GM18508 (cell line): ENCODE measurements around the gene UPK1A.
A peak's percentile ranks its signal among the peaks of the same experiment; 100 is the strongest.
"Not testable (repeated sequence)": the region's sequence is repeated elsewhere in the genome, so short reads cannot be mapped to it uniquely, and the experiment has no call there.

Source experiments
- ATAC-seq: cut with Tn5 transposase; IDR thresholded peaks from one replicate; pipeline ENCODE4 v1.9.1; 2021; ENCODE audit warnings: moderate number of reproducible peaks; ENCODE audit not compliant: insufficient read depth, unreplicated experiment

Gene UPK1A

GRCh38 chr19:35644206-35644986 is 21.9 kb upstream of the UPK1A start:
- peak; percentile 46 for ATAC-seq

- no peak for ATAC-seq
Observed at GRCh38 chr19:35644987-35645679, 21.2 kb upstream of the UPK1A start.

GRCh38 chr19:35645680-35646511 is 20.4 kb upstream of the UPK1A start:
- ATAC-seq = no peak

GRCh38 chr19:35648017-35648961 is 18.0 kb upstream of the UPK1A start, which contains the start of gene COX6B1:
Gene COX6B1 (plus strand): TSS chr19:35648323. CDS start chr19:35651244, 2,921 bp downstream.
- ATAC-seq = peak; percentile 56

GRCh38 chr19:35650581-35650980 is 15.7 kb upstream of the UPK1A start:
- no peak for ATAC-seq

GRCh38 chr19:35654828-35655227 is 11.5 kb upstream of the UPK1A start:
- ATAC-seq = not testable (repeated sequence)

- no peak for ATAC-seq
Observed at GRCh38 chr19:35655600-35655999, 10.7 kb upstream of the UPK1A start.

- no peak for ATAC-seq
Observed at GRCh38 chr19:35656700-35657099, 9.6 kb upstream of the UPK1A start.

- no peak for ATAC-seq
Observed at GRCh38 chr19:35657904-35658700, 8.2 kb upstream of the UPK1A start.

GRCh38 chr19:35661995-35662340 is 4.3 kb upstream of the UPK1A start:
- ATAC-seq = no peak

- ATAC-seq = no peak
Observed at GRCh38 chr19:35663981-35664380, 2.3 kb upstream of the UPK1A start.

GRCh38 chr19:35665157-35665556 is 1.2 kb upstream of the UPK1A start:
- no peak for ATAC-seq

GRCh38 chr19:35665604-35666003 is 713 bp upstream of the UPK1A start:
- ATAC-seq = no peak

GRCh38 chr19:35669566-35669965 is 3.2 kb downstream of the UPK1A start:
- ATAC-seq = no peak

GRCh38 chr19:35669974-35670373 is 3.7 kb downstream of the UPK1A start:
- ATAC-seq = no peak

GRCh38 chr19:35670686-35671085 is 4.4 kb downstream of the UPK1A start:
- ATAC-seq = no peak

GRCh38 chr19:35671818-35672217 is 5.5 kb downstream of the UPK1A start:
- no peak for ATAC-seq

- ATAC-seq = no peak
Observed at GRCh38 chr19:35673121-35673804, 6.9 kb downstream of the UPK1A start.
